ENCODE measurements around the gene VSTM2L.

The VSTM2L gene

GRCh38 chr20:37918035-37918434 lies 15.1 kb downstream of the VSTM2L start:
- DNase-seq (ENCODE audit: low read depth) = no peak

GRCh38 chr20:37919389-37920040 lies 16.6 kb downstream of the VSTM2L start:
- DNase-seq (ENCODE audit: low read depth) = peak; percentile 17

- no peak for DNase-seq (ENCODE audit: low read depth)
Observed at GRCh38 chr20:37920270-37920669, 17.3 kb downstream of the VSTM2L start.

GRCh38 chr20:37920679-37921322 lies 17.9 kb downstream of the VSTM2L start:
- DNase-seq (ENCODE audit: low read depth) = no peak

- DNase-seq (ENCODE audit: low read depth) = no peak
Observed at GRCh38 chr20:37921341-37921929, 18.5 kb downstream of the VSTM2L start.

- no peak for DNase-seq (ENCODE audit: low read depth)
Observed at GRCh38 chr20:37922016-37922415, 19.1 kb downstream of the VSTM2L start.

- no peak for DNase-seq (ENCODE audit: low read depth)
Observed at GRCh38 chr20:37925265-37926165, 22.6 kb downstream of the VSTM2L start.

GRCh38 chr20:37926612-37927011 lies 23.7 kb downstream of the VSTM2L start:
- no peak for DNase-seq (ENCODE audit: low read depth)

- DNase-seq (ENCODE audit: low read depth) = no peak
Observed at GRCh38 chr20:37927410-37928095, 24.6 kb downstream of the VSTM2L start.

- no peak for DNase-seq (ENCODE audit: low read depth)
Observed at GRCh38 chr20:37928996-37929682, 26.2 kb downstream of the VSTM2L start.

- DNase-seq (ENCODE audit: low read depth) = no peak
Observed at GRCh38 chr20:37929683-37930014, 26.7 kb downstream of the VSTM2L start.

GRCh38 chr20:37931153-37931922 lies 28.4 kb downstream of the VSTM2L start:
- DNase-seq (ENCODE audit: low read depth) = no peak

GRCh38 chr20:37932074-37932473 lies 29.1 kb downstream of the VSTM2L start:
- no peak for DNase-seq (ENCODE audit: low read depth)

GRCh38 chr20:37932919-37933318 lies 30.0 kb downstream of the VSTM2L start:
- no peak for DNase-seq (ENCODE audit: low read depth)

GRCh38 chr20:37933786-37934633 lies 31.1 kb downstream of the VSTM2L start:
- no peak for DNase-seq (ENCODE audit: low read depth)

- no peak for DNase-seq (ENCODE audit: low read depth)
Observed at GRCh38 chr20:37934634-37935375, 31.9 kb downstream of the VSTM2L start.

- DNase-seq (ENCODE audit: low read depth) = peak; percentile 16
Observed at GRCh38 chr20:37935435-37935834, 32.5 kb downstream of the VSTM2L start.

GRCh38 chr20:37936041-37936440 lies 33.1 kb downstream of the VSTM2L start:
- DNase-seq (ENCODE audit: low read depth) = no peak

- no peak for DNase-seq (ENCODE audit: low read depth)
Observed at GRCh38 chr20:37936451-37936850, 33.5 kb downstream of the VSTM2L start.
